Hematopoietic multipotent progenitor cell (in vitro differentiated cells): ENCODE data around the gene SIRT5. TPM values are rescaled to one million over a fixed set of nuclear protein-coding genes. Genes with fewer than 3 reads are reported as not detected.
A peak's percentile ranks its signal among the peaks of the same experiment; 100 is the strongest.

ENCODE experiments used
- DNase-seq, 3 donors: peaks; one replicate each; pipeline ENCODE4 v3.0.0-alpha.2; 2011 to 2015; ENCODE audit warnings: low read depth in 2 of 3, low spot score in 2 of 3
- total RNA-seq: library from RNA; depleted of rRNA; stranded (reverse); fragments of >200 nt; gene quantifications from one replicate; pipeline ENCODE4 v1.2.3, GENCODE V29; 2012

SIRT5 gene
- total RNA-seq, 1 donor, result 10.5 TPM

DNA sequence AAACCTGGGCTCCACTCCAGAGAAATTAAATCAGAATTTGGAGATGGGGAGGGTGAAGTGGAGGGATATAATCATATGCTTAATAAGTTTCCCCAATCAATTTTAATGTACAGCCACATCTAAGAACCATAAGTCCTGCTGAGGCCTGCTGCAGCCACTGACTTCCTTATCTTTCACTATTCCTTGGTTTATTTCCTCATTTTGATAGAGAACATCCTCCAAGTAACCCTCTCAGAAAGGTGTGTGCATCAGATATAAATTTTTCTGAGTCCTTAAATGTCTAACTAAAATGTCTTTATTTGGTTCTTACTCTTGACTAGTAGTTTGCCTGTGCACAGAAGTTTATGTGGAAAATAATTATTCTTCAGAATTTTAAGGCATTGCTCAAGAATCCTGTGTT, 23.7 kb upstream of the SIRT5 start:
- peak in 2 of 3 donors; percentile 47 to 72 for DNase-seq

DNA sequence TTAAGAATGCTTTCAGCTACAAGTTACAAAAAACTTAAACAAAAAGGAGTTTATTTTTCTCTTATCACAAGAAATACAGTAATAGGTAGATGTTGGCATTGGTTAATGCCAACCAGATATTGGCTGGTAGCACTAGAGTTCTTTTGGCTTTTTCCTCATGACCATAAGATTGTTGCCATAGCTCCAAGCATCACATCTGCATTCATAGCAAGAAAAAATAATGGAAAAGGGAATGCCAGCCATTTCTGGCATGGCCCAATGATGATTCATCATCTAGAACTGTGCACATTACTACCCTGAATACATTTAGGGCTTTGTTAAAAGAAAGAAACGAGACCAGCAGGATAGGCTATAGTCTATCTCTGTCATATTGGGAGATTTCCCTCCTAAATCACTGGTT, 20.8 kb upstream of the SIRT5 start:
- DNase-seq, result no peak

DNA sequence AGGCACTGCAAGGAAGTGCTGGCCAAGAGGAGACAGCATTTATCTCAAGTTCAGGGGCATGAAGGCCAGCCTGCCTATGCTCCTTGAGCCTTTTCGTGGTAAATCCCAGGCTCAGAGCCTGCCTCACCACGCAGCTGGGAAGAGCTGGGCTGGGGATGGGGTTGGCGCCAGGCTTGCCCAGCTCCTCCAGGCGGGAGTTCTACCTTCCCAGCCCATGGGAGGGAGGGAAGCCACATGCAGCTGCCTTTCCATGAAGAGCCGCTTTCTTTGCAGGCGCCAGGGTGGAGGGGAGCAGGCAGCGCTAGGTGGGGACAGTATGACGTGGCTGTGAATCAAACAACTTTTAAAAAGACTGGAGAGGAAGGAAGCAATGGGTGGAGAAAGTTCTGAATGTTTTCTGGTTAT, 19.5 kb upstream of the SIRT5 start:
- no peak for DNase-seq

DNA sequence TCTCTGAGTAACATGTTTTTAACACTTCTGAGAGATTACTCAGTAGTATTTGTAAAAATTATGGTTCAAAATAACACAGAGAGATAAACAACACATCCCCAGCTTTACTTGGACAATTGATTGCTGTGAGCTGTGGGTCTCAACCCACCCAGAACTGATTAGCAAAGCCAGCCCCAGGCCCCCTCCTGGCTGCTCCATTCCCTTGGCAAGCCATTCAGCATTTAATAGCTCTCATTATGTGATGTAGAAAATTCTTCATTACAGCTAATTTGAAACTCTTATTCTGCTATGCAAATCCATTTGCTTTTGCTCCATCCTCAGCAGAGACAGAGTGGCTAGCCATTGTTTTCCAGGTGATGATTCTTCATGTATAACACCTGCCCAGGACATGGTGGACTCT, 16.6 kb upstream of the SIRT5 start:
- no peak for DNase-seq

DNA sequence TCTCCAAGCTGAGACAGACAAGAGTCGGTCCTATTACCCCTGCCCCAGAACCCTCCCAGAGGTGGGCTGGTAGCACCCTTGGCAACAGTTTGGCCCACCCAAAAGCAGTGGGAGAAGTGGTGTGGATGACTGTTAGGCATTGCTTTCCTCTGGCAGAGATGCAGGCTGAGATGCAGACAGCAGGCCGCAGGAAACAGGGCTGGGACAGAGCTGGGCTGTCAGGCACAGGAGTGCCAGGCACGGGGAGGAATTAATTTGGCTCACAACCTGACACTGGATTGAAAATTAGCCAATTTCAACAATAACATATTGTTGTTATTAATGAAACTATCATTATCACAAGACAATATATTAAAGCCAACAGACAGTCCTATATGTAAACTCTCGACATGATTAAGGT, 15.7 kb upstream of the SIRT5 start:
- no peak for DNase-seq

DNA sequence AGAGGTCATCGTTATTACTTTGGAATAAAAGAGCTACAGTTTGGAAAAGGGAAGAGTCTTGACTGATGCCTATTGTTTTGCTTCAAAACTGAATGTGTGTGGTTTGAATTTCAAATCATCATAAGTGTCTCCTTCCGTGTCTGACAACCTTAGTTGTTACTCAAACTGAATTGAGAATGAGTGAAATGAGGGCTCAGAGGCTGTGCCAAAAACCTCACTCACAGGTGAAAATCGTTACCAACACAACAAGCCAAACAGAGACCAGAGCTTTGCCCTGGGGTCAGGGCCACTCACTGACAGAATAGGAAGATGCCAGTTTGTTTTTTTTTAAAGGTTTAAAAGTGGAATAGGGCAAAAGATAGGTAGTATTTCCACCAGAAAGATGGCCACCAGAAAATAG, 15.2 kb upstream of the SIRT5 start:
- no peak for DNase-seq

DNA sequence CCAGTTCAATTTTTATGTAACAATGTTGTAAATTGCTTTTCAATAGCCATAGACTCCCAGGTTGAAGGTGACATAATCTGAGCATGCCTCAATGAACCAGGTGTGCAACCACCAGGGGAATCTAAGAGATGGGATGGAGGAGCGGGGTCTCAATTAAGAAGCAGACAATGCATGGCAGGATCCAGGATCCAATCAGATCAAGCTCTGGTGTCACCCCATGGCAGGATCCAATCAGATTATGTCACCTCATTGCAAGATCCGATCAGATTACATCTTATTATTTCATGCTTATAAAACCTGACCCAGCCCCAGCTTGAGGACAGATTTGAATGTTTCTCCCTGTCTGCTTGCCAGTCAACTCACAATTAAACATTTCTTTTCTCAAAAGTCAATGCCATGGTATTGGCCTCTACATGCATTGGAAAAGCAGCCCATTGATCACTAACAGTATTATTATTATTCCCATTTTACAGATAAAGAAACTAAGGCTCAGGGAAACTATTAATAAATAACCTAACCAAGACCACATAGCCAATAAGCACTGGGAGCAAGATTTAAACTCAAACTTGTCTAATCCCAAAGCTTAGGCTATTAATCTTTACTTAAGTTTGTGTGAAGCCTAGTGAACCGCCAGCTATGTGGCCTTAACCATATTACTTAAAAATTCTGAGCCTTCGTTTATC, 14.3 kb upstream of the SIRT5 start:
- DNase-seq, result no peak

DNA sequence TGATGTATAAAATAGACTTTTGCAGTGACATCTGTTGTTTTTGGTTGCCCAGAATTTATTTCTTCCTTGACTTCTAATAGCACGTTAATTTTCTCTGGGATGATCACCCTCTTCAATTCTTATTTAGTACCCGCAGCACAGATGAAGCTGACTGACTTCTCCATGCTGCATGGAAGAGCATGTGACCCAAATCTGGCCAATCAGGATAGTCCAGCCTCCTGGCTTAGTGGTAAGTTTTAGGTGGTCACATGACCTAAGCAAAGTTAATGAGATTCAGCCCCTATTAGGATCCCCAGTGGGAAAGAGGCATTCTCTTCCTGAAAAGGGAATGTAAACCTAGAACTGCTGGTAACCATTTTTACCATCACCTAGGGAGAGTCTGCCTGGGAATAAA, 13.8 kb upstream of the SIRT5 start:
- DNase-seq, result no peak

DNA sequence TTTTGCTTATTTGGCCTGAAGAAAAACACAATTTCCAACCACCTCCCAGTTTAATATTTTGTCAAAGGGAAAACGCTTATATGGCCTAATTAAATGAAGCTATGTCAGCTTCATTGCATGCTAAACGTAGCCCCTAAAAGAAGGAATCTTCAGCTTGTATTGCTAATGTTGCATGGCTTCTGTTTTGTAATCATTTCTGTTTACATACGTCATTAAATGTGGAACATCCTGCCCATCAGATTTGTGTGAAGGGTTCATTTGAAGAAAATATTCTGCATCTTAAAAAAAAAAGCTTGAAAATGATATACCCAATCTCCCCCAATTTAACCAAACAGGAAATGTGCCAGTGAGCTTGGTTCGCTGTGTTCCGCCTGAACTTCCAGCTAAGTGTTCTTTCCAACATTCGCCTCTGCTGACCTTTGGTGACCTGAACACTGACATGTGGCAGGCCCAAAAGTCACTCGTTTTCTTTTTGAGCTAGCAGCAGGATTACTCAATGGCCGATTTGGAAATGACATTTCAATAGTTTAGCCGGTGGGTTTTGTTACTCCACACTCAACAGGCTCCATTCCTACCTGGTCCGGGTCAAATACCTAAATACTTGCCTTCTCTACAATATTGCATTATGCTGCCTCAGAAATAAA, 12.7 kb upstream of the SIRT5 start:
- DNase-seq, result no peak

DNA sequence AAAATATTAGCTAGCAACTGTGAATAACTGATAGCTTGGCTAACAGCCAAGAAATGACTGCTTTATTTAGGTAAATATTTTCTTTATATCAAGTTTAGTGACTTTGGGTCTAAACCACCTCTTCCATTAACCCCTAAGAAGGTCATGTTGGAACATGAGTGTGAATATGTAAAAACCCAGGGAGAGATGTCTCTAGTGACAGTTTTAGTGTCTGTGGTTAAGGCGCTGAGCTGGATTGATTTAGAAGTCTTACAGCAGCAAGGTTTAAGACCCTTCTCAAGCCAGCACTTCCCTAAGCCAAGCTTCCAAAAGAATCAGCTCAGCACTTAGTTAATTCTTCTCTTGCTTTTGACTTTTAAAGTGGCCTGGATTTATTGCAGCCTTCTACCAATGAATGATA, 11.4 kb upstream of the SIRT5 start:
- DNase-seq, result no peak

DNA sequence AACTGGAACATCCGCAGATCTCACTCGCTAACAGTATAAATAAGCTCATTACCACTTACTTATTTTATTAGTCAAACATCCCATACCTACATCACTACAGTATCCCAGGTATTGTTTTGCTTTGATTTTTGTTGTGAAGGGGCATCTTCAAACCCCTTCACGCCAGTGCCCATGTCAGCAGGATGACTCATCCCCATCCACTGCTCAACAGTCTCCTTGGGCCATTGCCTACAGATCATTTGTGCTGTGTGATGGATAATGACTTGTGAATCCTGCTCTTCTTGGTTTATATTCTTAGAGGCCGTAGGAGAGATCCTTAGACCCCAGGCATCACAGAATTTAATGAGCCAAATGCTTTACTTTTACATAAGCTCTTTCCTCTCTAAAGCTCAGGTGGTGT, 8.5 kb upstream of the SIRT5 start:
- no peak for DNase-seq

DNA sequence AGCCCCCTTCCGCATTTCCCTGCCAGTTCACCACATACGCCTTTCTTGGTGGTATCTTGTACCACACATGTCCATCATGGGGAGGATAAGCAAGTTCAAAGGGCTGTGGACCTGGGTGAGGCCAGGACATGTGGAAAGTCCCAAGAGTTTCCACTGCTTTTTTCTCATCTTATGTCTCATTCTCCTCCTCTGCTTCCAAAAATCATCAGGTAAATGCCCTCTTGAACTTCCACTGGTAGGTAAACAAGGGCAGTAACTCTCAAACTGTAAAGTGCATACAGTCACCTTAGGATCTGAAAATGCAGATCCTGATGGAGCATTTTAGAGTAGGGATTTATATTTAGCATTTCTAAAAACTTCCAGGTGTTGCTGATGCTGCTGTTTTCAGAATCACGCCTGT, 7.9 kb upstream of the SIRT5 start:
- no peak for DNase-seq

DNA sequence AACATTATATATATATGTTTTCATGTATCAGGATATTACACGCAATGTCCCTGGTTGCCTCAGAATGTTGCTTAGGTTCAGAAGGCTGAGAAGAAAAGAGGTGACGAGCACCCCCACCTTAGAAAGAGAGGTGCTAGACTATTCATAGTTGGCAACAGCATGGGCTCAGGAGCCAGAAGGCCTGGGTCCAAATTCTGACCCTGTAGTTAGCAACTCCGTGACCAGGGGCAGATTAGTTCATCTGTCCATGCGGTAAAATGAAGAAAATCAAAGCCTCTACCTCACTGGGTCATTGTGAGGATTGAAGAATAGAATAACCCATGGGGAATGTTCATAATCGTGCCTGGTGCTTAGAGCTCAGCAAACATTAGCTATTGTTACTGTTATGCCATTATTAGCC, 5.4 kb upstream of the SIRT5 start:
- DNase-seq, result no peak

DNA sequence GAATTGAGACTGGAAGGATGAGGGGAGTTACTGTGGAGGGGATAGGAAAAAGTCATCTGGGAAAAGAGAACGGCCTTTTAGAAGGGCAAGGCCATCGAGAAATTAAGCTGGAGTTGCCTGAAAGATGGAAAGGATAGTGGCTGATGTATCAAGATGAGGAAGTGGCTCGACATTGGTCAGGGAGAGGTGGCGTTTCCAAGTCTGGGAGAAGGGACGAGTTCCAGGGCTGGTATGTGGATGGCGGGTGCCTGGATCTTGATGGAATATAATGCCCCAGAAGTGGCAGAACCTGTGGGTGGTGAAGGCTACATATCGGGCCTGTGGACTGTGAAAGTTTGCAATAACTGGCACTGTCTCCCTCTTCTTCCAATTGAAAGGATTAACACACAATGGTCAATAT, 2.2 kb upstream of the SIRT5 start:
- DNase-seq, result no peak

DNA sequence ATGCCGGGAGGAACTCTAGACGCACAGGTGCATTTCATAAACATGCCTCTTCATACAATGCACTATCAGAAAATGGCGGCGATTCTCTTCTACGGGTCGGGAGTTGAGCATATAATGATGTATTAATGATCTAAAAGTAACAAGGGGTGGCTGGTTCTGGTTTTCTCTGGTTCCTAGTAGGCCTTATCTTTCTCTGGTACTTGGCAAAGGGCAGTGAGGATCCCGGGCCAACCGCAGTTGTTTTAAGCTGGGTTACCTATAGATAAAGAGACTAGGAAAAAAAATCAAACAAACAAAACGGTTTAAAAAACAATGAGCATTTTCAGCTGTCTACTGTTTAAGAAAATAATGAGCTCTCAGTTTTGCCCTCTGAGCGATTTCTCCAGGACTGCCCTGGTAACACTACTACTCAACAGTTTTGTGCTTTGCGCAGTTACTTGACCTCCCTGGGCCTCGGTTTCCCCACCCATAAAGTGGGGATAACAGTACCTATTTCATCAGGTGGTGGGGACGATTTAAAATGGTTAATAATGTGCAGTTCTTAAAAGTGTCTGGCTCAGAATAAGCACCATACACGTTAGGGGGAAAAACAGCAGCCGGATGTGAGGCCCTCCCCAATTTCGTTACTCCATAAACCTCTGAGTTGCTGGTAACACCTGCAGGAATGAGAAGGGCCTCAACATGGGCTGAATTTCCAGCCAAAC, 1.3 kb upstream of the SIRT5 start:
- no peak for DNase-seq

DNA sequence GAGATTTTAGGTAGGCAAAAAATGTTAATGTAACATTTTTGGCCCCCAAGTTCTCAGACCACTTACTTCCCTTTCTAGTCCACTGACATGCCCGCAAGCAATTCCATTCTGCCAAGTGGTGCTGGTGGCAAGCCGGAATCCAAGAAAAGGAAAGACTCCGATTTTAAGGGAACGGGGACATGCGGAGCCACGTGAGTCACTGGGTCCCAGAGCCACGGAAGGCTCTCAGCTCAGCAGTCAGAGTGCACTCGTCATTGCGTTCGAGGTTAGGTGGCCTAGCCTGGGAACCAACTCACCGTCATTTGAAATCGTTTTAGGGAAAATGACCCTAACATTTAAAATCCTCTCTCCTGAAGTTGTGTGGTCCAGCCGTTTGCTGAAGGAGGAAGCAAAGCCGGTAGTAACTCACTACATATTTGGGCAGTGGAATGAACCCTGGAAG, 711 bp upstream of the SIRT5 start:
- peak in 1 of 3 donors; percentile 53 for DNase-seq

DNA sequence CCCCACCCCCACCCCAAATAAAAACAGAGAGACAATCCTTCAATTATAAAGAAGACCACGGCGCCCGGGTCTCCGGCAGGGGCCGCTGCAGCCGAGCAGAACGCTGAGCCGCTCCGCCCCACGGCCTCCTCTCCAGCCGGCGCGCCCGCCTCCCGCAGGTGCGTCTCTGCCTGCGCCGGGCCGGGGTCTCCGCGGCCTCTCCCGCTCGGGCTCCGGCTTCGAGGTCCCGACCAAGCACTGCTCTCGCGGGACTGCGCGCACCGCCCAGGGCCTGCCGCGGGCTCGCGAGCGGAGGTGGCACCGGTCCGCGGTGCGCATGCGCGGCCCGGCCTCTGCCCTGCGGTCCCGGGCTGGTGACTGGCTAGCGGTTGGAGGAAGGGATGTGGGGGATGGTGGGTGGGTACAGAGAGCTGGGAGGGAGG, 241 bp upstream of the SIRT5 start:
- DNase-seq, result peak; percentile 94 to 97 (median 97)

DNA sequence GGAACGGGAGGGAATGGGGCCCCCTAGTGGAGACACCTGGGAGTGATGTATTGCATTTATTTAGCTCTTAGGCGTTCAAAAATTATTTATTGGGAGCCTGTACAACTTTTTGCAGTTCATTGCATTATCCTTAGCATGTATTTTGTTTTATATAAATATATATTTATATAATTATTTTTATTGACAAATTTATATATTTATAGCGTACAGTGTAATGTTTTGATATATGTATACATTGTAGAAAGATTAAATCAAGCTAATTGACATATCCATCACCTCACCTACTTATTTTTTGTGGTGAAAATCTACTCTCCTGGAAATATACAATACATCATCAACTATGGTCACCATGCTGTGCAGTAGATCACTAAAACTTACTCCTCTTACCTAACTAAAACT, 975 bp downstream of the SIRT5 start:
- peak in 1 of 3 donors; percentile 82 for DNase-seq

DNA sequence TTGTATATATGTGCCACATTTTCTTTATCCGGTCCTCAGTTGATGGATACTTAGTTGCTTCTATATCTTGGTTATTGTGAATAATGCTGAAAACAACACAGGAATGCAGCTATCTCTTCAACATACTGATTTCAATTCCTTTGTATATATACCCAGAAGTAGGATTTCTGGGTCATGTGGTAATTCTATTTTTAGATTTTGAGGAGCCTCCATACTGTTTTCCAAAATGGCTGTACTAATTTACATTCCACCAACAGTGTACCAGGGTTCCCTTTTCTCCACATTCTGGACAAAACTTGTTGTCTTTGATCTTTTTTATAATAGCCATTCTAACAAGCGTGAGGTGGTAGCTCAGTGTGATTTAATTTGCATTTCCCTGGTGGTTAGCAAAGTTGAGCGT, 1.6 kb downstream of the SIRT5 start:
- no peak for DNase-seq

DNA sequence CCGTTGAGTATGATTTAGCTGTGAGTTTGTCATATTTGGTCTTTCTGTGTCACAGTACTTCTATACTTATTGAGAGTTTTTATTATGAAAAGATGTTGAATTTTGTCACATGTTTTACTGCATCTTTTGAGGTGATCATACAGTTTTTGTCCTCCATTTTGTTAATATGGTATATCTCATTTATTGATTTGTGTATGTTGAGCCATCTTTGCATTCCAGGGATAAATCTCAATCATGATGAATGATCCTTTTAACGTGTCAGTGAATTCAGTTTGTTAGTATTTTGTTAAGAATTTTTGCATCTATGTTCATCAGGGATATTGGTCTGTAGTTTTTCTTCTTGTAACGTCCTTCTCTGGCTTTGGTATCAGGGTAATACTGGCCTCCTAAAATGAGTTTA, 3.5 kb downstream of the SIRT5 start:
- no peak for DNase-seq

DNA sequence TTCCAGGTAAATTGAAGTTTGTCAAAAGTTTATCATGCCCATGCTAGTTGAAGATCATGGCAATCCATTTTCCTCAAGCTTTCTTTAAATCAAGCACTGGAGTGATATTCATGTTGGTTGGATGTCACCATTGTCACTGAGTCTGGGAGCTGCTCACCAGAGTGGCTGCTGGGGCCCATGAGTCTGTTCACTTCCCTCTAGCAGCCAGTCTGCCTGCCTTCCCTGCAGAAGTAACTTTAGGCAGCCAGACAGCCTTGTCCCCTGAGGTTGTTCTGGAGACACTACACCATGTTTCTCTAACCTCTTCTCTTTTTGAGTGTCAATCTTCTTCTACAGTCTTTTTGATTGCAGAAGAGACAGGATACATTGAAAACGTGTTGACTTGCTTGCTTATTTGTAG, 5.5 kb downstream of the SIRT5 start:
- DNase-seq, result no peak

DNA sequence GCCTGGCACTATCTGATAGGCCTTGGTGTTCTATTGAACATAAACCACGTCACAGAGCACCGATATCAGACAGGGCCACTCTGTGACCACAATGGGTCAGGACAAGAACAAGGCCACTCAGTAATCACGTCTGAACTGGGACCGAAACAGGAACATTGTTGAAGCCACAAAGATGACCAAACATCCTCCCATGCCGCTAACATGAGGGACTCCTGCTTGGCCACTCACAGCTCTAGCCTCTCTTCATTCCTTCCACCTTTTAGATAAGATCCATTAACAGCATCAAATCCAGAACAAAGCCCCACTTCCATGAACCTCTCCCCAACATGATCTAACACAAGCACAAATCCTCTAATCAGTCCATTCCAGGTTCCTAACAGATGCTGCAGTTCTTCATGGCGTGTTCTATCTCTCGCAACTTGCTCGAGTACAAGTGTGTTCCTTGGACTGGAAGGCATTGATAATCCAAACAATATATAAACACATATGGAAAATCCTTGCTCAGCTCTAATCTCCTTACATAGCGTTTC, 7.4 kb downstream of the SIRT5 start:
- DNase-seq, result no peak
